GM20000 (cell line): ENCODE data around the gene PIGO.

ENCODE experiments used
- DNase-seq: peaks from one replicate; pipeline ENCODE4 v3.0.0; 2012; ENCODE audit warnings: low spot score
- TF ChIP-seq, protein P1 (sequence below): IDR thresholded peaks from 2 replicates; pipeline ENCODE4 v1.5.1; 2012; ENCODE audit warnings: mild to moderate bottlenecking, control low read depth; ENCODE audit errors: extremely low read depth, missing control alignments

The PIGO gene

GRCh38 chr9:35089434-35089833 is 7.0 kb downstream of the PIGO start:
- TF ChIP-seq, protein P1, sequence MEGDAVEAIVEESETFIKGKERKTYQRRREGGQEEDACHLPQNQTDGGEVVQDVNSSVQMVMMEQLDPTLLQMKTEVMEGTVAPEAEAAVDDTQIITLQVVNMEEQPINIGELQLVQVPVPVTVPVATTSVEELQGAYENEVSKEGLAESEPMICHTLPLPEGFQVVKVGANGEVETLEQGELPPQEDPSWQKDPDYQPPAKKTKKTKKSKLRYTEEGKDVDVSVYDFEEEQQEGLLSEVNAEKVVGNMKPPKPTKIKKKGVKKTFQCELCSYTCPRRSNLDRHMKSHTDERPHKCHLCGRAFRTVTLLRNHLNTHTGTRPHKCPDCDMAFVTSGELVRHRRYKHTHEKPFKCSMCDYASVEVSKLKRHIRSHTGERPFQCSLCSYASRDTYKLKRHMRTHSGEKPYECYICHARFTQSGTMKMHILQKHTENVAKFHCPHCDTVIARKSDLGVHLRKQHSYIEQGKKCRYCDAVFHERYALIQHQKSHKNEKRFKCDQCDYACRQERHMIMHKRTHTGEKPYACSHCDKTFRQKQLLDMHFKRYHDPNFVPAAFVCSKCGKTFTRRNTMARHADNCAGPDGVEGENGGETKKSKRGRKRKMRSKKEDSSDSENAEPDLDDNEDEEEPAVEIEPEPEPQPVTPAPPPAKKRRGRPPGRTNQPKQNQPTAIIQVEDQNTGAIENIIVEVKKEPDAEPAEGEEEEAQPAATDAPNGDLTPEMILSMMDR: no peak
- DNase-seq: no peak

GRCh38 chr9:35085078-35085477 is 11.3 kb downstream of the PIGO start:
- DNase-seq: no peak
- TF ChIP-seq, protein P1: no peak

- peak; percentile 91 for DNase-seq
- TF ChIP-seq, protein P1: no peak
Measured at GRCh38 chr9:35079426-35080341, 16.7 kb downstream of the PIGO start, which contains the start of gene FANCG. Gene FANCG (minus strand): TSS chr9:35079942. CDS start chr9:35079524, 418 bp downstream.

DNA sequence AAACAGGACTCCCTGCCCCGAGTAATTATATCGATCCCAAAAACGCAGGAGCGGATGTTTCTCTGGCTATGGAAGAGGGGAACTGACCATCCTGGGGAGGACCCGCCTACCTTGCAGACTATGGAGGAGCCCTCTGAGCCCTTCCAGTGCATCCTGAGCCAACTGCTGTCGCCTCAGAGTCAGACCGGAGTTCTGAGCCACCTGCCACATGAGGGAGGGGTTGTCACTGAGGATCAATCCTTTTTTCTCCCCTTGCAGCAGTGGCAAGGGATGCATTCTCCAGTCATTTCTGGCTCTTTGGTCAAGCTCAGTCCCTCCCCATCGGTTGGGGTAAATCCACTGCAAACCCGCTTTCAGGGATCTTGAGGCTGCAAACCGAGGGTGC is 17.4 kb downstream of the PIGO start:
- TF ChIP-seq, protein P1: no peak
- DNase-seq: no peak

DNA sequence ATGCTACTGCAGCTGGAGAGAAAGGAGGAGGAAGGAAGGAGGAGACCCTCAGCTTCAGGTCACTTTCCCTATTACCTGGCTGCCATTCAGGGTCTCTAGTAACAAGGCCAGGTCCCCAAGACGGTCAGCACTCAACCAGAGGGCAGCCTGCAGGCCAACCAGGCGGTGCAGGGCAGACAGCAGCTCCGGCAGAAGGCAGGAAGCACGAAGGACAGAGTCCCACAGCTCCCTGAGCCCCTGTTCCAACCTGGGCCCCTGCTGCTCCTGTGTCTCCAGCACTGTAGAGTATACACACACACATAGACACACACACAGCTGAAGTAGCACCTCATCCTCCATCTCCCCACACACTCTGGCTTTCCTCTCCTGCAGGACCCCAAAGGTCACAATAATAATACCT is 18.3 kb downstream of the PIGO start:
- TF ChIP-seq, protein P1: no peak
- DNase-seq: no peak

DNA sequence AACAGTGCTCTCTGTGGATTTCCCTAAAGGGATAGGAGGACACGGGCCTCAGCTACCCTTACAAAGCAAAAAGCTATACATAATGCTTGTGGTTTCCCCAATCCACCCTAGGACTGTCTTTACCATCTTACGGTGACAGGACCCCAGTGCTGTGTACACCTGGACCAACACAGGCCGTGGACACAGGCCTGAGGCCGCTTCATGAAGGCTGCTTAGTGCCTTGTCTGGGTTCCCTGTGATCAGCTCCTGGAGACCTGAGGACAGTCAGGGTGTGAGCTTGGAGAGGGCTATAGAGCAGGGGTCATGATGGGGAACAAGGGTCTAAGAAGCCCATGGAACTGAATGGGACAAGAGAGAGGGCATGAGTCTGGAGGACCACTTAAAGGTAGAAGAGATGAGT is 19.5 kb downstream of the PIGO start:
- no peak for DNase-seq
- TF ChIP-seq, protein P1: no peak

DNA sequence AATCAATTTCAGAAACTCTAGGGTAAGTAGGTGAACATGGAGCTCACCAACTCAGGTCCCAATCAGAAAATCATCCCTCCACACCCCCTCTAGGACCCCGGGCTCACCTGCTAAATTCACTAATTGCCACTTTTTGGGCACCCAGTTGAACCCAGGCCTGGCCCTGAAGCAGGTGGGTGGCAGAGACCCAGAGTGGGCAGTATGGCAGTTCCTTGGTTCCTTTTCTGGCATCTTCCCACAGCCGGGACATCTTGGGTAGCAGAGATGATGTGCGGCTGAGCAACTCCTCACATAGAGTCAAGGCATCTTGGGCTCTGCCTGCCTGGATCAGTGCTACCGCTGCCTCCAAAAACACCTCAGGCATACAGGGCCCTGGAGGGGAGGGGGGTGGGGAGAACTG is 21.0 kb downstream of the PIGO start:
- DNase-seq: no peak
- TF ChIP-seq, protein P1: no peak
